NCI-H524 (cell line): ENCODE measurements around the gene PCBD2.

Experiments
- DNase-seq, 2 experiments: peaks; one replicate each; lab custom pipeline; 2025; lab: John Stamatoyannopoulos, UW

PCBD2 gene

GRCh38 chr5:135007749-135008363 lies 102.9 kb downstream of the PCBD2 start:
- no peak for DNase-seq

- no peak for DNase-seq
These were observed 103.6 kb downstream of the PCBD2 start for GRCh38 chr5:135008556-135008955.

- DNase-seq, result no peak
These were observed 104.2 kb downstream of the PCBD2 start for GRCh38 chr5:135008981-135009735.

GRCh38 chr5:135009736-135010501 lies 105.0 kb downstream of the PCBD2 start:
- DNase-seq, result no peak

GRCh38 chr5:135010502-135011354 lies 105.8 kb downstream of the PCBD2 start:
- no peak for DNase-seq

GRCh38 chr5:135011355-135012032 lies 106.6 kb downstream of the PCBD2 start:
- no peak for DNase-seq

GRCh38 chr5:135012033-135012588 lies 107.2 kb downstream of the PCBD2 start:
- no peak for DNase-seq
